GM19328 (cell line): Measurements from ENCODE around the gene UGT1A5.
"Not testable (repeated sequence)": the region's sequence is repeated elsewhere in the genome, so short reads cannot be mapped to it uniquely, and the experiment has no call there.

Experiments
- ATAC-seq: cut with Tn5 transposase; IDR thresholded peaks from one replicate; pipeline ENCODE4 v1.9.1; 2021; ENCODE audit warnings: mild to moderate bottlenecking, moderate library complexity; ENCODE audit not compliant: unreplicated experiment

UGT1A5 gene

GRCh38 chr2:233693963-233694362 lies 18.7 kb upstream of the UGT1A5 start:
- ATAC-seq = no peak

- no peak for ATAC-seq
Observed at GRCh38 chr2:233698740-233699139, 14.0 kb upstream of the UGT1A5 start.

GRCh38 chr2:233699424-233700027 lies 13.2 kb upstream of the UGT1A5 start:
- no peak for ATAC-seq

GRCh38 chr2:233700028-233700635 lies 12.6 kb upstream of the UGT1A5 start:
- ATAC-seq = no peak

GRCh38 chr2:233700842-233701241 lies 11.9 kb upstream of the UGT1A5 start:
- not testable (repeated sequence) for ATAC-seq

- no peak for ATAC-seq
Observed at GRCh38 chr2:233702238-233702637, 10.5 kb upstream of the UGT1A5 start.

- ATAC-seq = no peak
Observed at GRCh38 chr2:233705911-233706506, 6.7 kb upstream of the UGT1A5 start.

GRCh38 chr2:233706720-233707119 lies 6.0 kb upstream of the UGT1A5 start:
- ATAC-seq = no peak

GRCh38 chr2:233707940-233708644 lies 4.6 kb upstream of the UGT1A5 start:
- ATAC-seq = no peak

- ATAC-seq = no peak
Observed at GRCh38 chr2:233708942-233709341, 3.8 kb upstream of the UGT1A5 start.

- peak; percentile 55 for ATAC-seq
Observed at GRCh38 chr2:233711312-233712008, 1.2 kb upstream of the UGT1A5 start.

GRCh38 chr2:233713262-233713615 lies 532 bp downstream of the UGT1A5 start:
- ATAC-seq = no peak

GRCh38 chr2:233714121-233714520 lies 1.4 kb downstream of the UGT1A5 start:
- ATAC-seq = no peak

- ATAC-seq = no peak
Observed at GRCh38 chr2:233718552-233718951, 5.8 kb downstream of the UGT1A5 start, which contains the start of gene UGT1A4. Gene UGT1A4, plus strand, starts transcription at chr2:233718736. Its CDS starts 85 bp downstream, at chr2:233718821.

GRCh38 chr2:233728723-233729301 lies 16.1 kb downstream of the UGT1A5 start, which contains the start of gene UGT1A3:
Gene UGT1A3, plus strand, starts transcription at chr2:233729042. Its CDS starts 85 bp downstream, at chr2:233729127.
- ATAC-seq = no peak

- ATAC-seq = not testable (repeated sequence)
Observed at GRCh38 chr2:233736868-233737653, 24.4 kb downstream of the UGT1A5 start.

- no peak for ATAC-seq
Observed at GRCh38 chr2:233740870-233741269, 28.2 kb downstream of the UGT1A5 start.

- ATAC-seq = no peak
Observed at GRCh38 chr2:233743464-233744259, 31.0 kb downstream of the UGT1A5 start.
